Measurements from ENCODE around the gene POU6F2.

POU6F2 gene

GRCh38 chr7:39130857-39131526 lies 153.3 kb downstream of the POU6F2 start:
- Histone ChIP-seq H4K20me1 (ENCODE audit: insufficient read depth, low read length) (no peaks in the 10 kb centered on the region), H2AFZ (ENCODE audit: low read length) (peak overlapping the region; percentile 74), H3K4me1 (ENCODE audit: low read length) (no peaks in the 10 kb centered on the region), H3K27me3 (replicated peaks; ENCODE audit: insufficient read depth, low read length) (no peaks in the 10 kb centered on the region), H3K9ac (ENCODE audit: low read length) (no peak overlapping the region), H3K4me2 (ENCODE audit: low read depth, low read length) (peak overlapping the region; percentile 12; the same call in 1 of the 2 replicates), H3K4me3 (ENCODE audit: low read length) (peak overlapping the region; percentile 26; the same call in 1 of the 2 replicates), H3F3A (ENCODE audit: insufficient read depth, low read length) (no peaks in the 10 kb centered on the region), H3K36me3 (replicated peaks; ENCODE audit: insufficient read depth, low read length) (no peaks in the 10 kb centered on the region), H3K27ac (ENCODE audit: low read length) (no peak overlapping the region), H3K79me2 (ENCODE audit: low read length) (no peaks in the 10 kb centered on the region), H3K9me3 (replicated peaks; ENCODE audit: insufficient read depth, low read length) (no peaks in the 10 kb centered on the region), H3K9me2 (replicated peaks; ENCODE audit: insufficient read depth, low read length) (no peaks in the 10 kb centered on the region)
- TF ChIP-seq EZH2phosphoT487 (IDR thresholded peaks at IDR 0.05; ENCODE audit: low read length) (no peak), EZH2 (optimal IDR thresholded peaks at IDR 0.05; ENCODE audit: low read depth, low read length) (no peak)
- TF ChIP-seq, protein P1, sequence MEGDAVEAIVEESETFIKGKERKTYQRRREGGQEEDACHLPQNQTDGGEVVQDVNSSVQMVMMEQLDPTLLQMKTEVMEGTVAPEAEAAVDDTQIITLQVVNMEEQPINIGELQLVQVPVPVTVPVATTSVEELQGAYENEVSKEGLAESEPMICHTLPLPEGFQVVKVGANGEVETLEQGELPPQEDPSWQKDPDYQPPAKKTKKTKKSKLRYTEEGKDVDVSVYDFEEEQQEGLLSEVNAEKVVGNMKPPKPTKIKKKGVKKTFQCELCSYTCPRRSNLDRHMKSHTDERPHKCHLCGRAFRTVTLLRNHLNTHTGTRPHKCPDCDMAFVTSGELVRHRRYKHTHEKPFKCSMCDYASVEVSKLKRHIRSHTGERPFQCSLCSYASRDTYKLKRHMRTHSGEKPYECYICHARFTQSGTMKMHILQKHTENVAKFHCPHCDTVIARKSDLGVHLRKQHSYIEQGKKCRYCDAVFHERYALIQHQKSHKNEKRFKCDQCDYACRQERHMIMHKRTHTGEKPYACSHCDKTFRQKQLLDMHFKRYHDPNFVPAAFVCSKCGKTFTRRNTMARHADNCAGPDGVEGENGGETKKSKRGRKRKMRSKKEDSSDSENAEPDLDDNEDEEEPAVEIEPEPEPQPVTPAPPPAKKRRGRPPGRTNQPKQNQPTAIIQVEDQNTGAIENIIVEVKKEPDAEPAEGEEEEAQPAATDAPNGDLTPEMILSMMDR (IDR thresholded peaks at IDR 0.05; ENCODE audit: low read length), result no peak
- no peak for DNase-seq

DNA sequence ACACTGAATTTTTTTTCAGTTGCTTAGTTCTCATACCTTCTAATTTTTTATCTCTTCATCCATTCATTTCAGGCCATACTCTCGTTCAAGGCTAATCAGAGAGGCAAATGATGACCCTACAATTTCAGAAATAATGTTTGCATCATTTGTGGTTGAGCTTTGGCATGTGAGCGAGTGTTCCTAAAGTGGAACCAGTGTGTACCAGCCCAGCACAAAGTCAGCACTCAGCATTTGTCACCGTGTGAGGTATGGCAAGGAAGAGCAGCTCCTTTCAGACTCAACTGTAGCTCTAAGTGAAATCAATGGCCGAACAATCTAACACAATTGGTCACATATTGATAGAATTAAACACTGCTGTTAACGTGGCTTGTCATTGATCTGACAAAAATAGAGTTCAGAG lies 154.6 kb downstream of the POU6F2 start:
- Histone ChIP-seq H3K9me3 (replicated peaks; ENCODE audit: insufficient read depth, low read length) (no peaks in the 10 kb centered on the region), H2AFZ (ENCODE audit: low read length) (no peak overlapping the region), H3K4me3 (ENCODE audit: low read length) (no peak overlapping the region), H3F3A (ENCODE audit: insufficient read depth, low read length) (no peaks in the 10 kb centered on the region), H3K27me3 (replicated peaks; ENCODE audit: insufficient read depth, low read length) (no peaks in the 10 kb centered on the region), H3K4me1 (ENCODE audit: low read length) (no peaks in the 10 kb centered on the region), H3K79me2 (ENCODE audit: low read length) (no peaks in the 10 kb centered on the region), H3K36me3 (replicated peaks; ENCODE audit: insufficient read depth, low read length) (no peaks in the 10 kb centered on the region), H3K9me2 (replicated peaks; ENCODE audit: insufficient read depth, low read length) (no peaks in the 10 kb centered on the region), H3K4me2 (ENCODE audit: low read depth, low read length) (no peak overlapping the region), H4K20me1 (ENCODE audit: insufficient read depth, low read length) (no peaks in the 10 kb centered on the region), H3K27ac (ENCODE audit: low read length) (no peak overlapping the region), H3K9ac (ENCODE audit: low read length) (no peak overlapping the region)
- TF ChIP-seq, protein P1 (IDR thresholded peaks at IDR 0.05; ENCODE audit: low read length), result no peak
- TF ChIP-seq EZH2phosphoT487 (IDR thresholded peaks at IDR 0.05; ENCODE audit: low read length) (no peak), EZH2 (optimal IDR thresholded peaks at IDR 0.05; ENCODE audit: low read depth, low read length) (no peak)
- no peak for DNase-seq

- TF ChIP-seq, protein P1 (IDR thresholded peaks at IDR 0.05; ENCODE audit: low read length), result no peak
- no peak for TF ChIP-seq EZH2phosphoT487 (IDR thresholded peaks at IDR 0.05; ENCODE audit: low read length)
- TF ChIP-seq EZH2 (optimal IDR thresholded peaks at IDR 0.05; ENCODE audit: low read depth, low read length), result no peak
- Histone ChIP-seq H4K20me1 (ENCODE audit: insufficient read depth, low read length) (no peaks in the 10 kb centered on the region), H3K27ac (ENCODE audit: low read length) (no peak overlapping the region), H3K27me3 (replicated peaks; ENCODE audit: insufficient read depth, low read length) (no peaks in the 10 kb centered on the region), H2AFZ (ENCODE audit: low read length) (no peak overlapping the region), H3K4me1 (ENCODE audit: low read length) (no peaks in the 10 kb centered on the region), H3K4me3 (ENCODE audit: low read length) (no peak overlapping the region), H3K9me2 (replicated peaks; ENCODE audit: insufficient read depth, low read length) (no peaks in the 10 kb centered on the region), H3K36me3 (replicated peaks; ENCODE audit: insufficient read depth, low read length) (no peaks in the 10 kb centered on the region), H3K9me3 (replicated peaks; ENCODE audit: insufficient read depth, low read length) (no peaks in the 10 kb centered on the region), H3F3A (ENCODE audit: insufficient read depth, low read length) (no peaks in the 10 kb centered on the region), H3K79me2 (ENCODE audit: low read length) (no peaks in the 10 kb centered on the region), H3K9ac (ENCODE audit: low read length) (no peak overlapping the region), H3K4me2 (ENCODE audit: low read depth, low read length) (no peak overlapping the region)
- DNase-seq, result no peak
Measured at GRCh38 chr7:39133088-39133487, 155.4 kb downstream of the POU6F2 start.
